Adrenal gland (tissue), 5 donors: ENCODE measurements around the gene DOCK7.
"Not testable (repeated sequence)": the region's sequence is repeated elsewhere in the genome, so short reads cannot be mapped to it uniquely, and the experiment has no call there.

Experiments used
- CTCF ChIP-seq, 6 experiments: fragments of 450-650 bp in 4 of 6; fragments of 200-600 bp in 2 of 6; sonication (generic) in 1 of 6; IDR thresholded peaks; 1 replicate in 5 of 6; 2 replicates in 1 of 6; pipeline versions ENCODE4 v1.5.1 to v1.8.0; 2016 to 2021; ENCODE audit warnings: antibody characterized with exemption in 6 of 6, mild to moderate bottlenecking in 2 of 6, moderate library complexity in 1 of 6
- POLR2A ChIP-seq, 2 donors: fragments of 450-650 bp; IDR thresholded peaks; one replicate each; pipeline ENCODE4 v1.6.1; 2017; ENCODE audit warnings: antibody characterized with exemption in 2 of 2, mild to moderate bottlenecking in 2 of 2, moderate library complexity in 1 of 2
- donor health status: DM: no; HTN: no; CAD: no.

GRCh38 chr1:62567182-62567581 lies 121.0 kb downstream of the DOCK7 start:
- TF ChIP-seq POLR2A, CTCF (IDR thresholded peaks at IDR 0.05): not testable (repeated sequence)
